SU-DHL-6 (cell line): ENCODE measurements around the gene OR4D11.
A peak's percentile ranks its signal among the peaks of the same experiment; 100 is the strongest.

Experiments
- H2AFZ ChIP-seq: fragments of 200-600 bp; sonication (generic); 2 replicates; pipeline ENCODE4 v1.6.1; 2014; ENCODE audit warnings: low read depth, mild to moderate bottlenecking, moderate library complexity, mixed read lengths, antibody characterized with exemption, low read length; ENCODE audit not compliant: severe bottlenecking
- H3F3A ChIP-seq: fragments of 200-600 bp; shearing (Covaris generic); 2 replicates; pipeline ENCODE4 v1.6.0; 2016; ENCODE audit warnings: antibody characterized with exemption, mild to moderate bottlenecking; ENCODE audit not compliant: insufficient read depth
- H3K27ac ChIP-seq: fragments of 200-600 bp; sonication (generic); 2 replicates; pipeline ENCODE4 v1.5.1; 2016; ENCODE audit warnings: low read depth, mild to moderate bottlenecking, low read length, moderate library complexity, mixed read lengths
- H3K27me3 ChIP-seq: fragments of 200-600 bp; sonication (generic), shearing (Covaris generic); 2 replicates; pipeline ENCODE4 v1.6.0; 2014; ENCODE audit warnings: mild to moderate bottlenecking, low read length
- H3K36me3 ChIP-seq: fragments of 200-600 bp; sonication (generic); 2 replicates; pipeline ENCODE4 v1.6.1; 2014; ENCODE audit warnings: mild to moderate bottlenecking, low read length, mixed read lengths
- H3K4me2 ChIP-seq: fragments of 300-600, 200-600 bp; shearing (Covaris generic), sonication (generic); 2 replicates; pipeline ENCODE4 v1.6.0; 2014; ENCODE audit warnings: low read length, low read depth, mild to moderate bottlenecking; ENCODE audit not compliant: poor library complexity, severe bottlenecking
- H3K4me3 ChIP-seq: fragments of 200-600 bp; sonication (generic); 2 replicates; pipeline ENCODE4 v1.5.1; 2014; ENCODE audit warnings: antibody characterized with exemption, low read length, mild to moderate bottlenecking, mixed read lengths; ENCODE audit not compliant: insufficient read depth, poor library complexity, severe bottlenecking
- H3K79me2 ChIP-seq: fragments of 200-600 bp; sonication (generic); 2 replicates; pipeline ENCODE4 v1.6.1; 2014; ENCODE audit warnings: mild to moderate bottlenecking, low read length, moderate library complexity; ENCODE audit not compliant: insufficient read depth
- H3K9ac ChIP-seq: fragments of 200-600 bp; sonication (generic); 2 replicates; pipeline ENCODE4 v1.7.0; 2014; ENCODE audit warnings: mild to moderate bottlenecking, low read length
- H3K9me2 ChIP-seq: fragments of 200-600 bp; sonication (generic); replicated peaks from 2 replicates; pipeline ENCODE4 v1.6.1; 2014; ENCODE audit warnings: low read length; ENCODE audit not compliant: insufficient read depth
- H3K9me3 ChIP-seq: fragments of 200-600 bp; sonication (generic); 2 replicates; pipeline ENCODE4 v1.6.1; 2014; ENCODE audit warnings: low read length, mixed read lengths; ENCODE audit not compliant: insufficient read depth
- H4K20me1 ChIP-seq: fragments of 200-600 bp; sonication (generic); 2 replicates; pipeline ENCODE4 v1.6.1; 2014; ENCODE audit warnings: low read depth, mild to moderate bottlenecking, antibody characterized with exemption, low read length, moderate library complexity, mixed read lengths
- EZH2phosphoT487 ChIP-seq: fragments of 200-600 bp; sonication (generic), shearing (Covaris generic); conservative IDR thresholded peaks from 2 replicates; pipeline ENCODE4 v1.6.1; 2018; ENCODE audit warnings: mild to moderate bottlenecking, antibody characterized with exemption, low read length, moderate library complexity, mixed read lengths
- TF ChIP-seq, protein P1 (sequence below): fragments of 200-600 bp; sonication (generic); IDR thresholded peaks from one replicate; pipeline ENCODE4 v1.5.1; 2017; ENCODE audit warnings: antibody characterized with exemption, mild to moderate bottlenecking, low read length, moderate library complexity; ENCODE audit not compliant: insufficient read depth, poor library complexity, severe bottlenecking

OR4D11 gene

GRCh38 chr11:59548309-59548656 is 44.9 kb downstream of the OR4D11 start:
- H3K4me2 ChIP-seq: no peak overlapping the region
- H3K27me3 ChIP-seq: no peaks in the 10 kb centered on the region
- H3K4me3 ChIP-seq: no peak overlapping the region
- H4K20me1 ChIP-seq: no peaks in the 10 kb centered on the region
- H3K36me3 ChIP-seq: no peaks in the 10 kb centered on the region
- H3K9me2 ChIP-seq: no peaks in the 10 kb centered on the region
- peaks cover 30% of the 10 kb centered on the region for H3F3A ChIP-seq
- no peak overlapping the region for H3K9ac ChIP-seq
- H3K9me3 ChIP-seq: no peaks in the 10 kb centered on the region
- no peak overlapping the region for H2AFZ ChIP-seq
- TF ChIP-seq EZH2phosphoT487: no peak
- TF ChIP-seq, protein P1, sequence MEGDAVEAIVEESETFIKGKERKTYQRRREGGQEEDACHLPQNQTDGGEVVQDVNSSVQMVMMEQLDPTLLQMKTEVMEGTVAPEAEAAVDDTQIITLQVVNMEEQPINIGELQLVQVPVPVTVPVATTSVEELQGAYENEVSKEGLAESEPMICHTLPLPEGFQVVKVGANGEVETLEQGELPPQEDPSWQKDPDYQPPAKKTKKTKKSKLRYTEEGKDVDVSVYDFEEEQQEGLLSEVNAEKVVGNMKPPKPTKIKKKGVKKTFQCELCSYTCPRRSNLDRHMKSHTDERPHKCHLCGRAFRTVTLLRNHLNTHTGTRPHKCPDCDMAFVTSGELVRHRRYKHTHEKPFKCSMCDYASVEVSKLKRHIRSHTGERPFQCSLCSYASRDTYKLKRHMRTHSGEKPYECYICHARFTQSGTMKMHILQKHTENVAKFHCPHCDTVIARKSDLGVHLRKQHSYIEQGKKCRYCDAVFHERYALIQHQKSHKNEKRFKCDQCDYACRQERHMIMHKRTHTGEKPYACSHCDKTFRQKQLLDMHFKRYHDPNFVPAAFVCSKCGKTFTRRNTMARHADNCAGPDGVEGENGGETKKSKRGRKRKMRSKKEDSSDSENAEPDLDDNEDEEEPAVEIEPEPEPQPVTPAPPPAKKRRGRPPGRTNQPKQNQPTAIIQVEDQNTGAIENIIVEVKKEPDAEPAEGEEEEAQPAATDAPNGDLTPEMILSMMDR: no peak
- H3K79me2 ChIP-seq: no peaks in the 10 kb centered on the region
- H3K27ac ChIP-seq: no peak overlapping the region

DNA sequence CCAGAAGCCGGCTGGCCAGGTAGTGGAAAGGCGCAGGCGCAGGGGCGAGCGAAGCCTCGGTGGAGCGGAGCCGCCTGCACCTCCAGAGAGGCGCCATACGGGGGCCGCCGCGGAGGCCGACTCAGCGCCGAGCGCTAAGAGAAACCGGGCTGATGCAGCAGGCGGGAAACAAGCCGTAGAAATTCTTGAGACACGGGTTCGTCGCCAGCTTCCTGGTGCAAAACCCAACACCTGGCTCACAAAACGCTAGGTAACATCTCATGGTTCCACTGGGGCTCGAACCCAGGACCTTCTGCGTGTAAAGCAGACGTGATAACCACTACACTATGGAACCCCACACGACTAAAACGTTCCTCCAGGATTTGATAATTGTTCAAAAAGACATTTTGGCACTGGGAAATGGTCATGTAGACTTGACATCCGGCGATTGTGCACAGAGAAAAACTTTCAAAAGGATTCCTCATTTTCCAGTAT is 47.0 kb downstream of the OR4D11 start:
- H3K4me3 ChIP-seq: peak overlapping the region; percentile 54
- peak overlapping the region; percentile 73 for H3K4me2 ChIP-seq
- peak overlapping the region; percentile 56 for H3K27ac ChIP-seq
- H4K20me1 ChIP-seq: no peaks in the 10 kb centered on the region
- H3K36me3 ChIP-seq: no peaks in the 10 kb centered on the region
- H3K9me3 ChIP-seq: no peaks in the 10 kb centered on the region
- TF ChIP-seq, protein P1: peak; percentile 10
- no peak for TF ChIP-seq EZH2phosphoT487
- H3K9me2 ChIP-seq: no peaks in the 10 kb centered on the region
- H3K79me2 ChIP-seq: no peaks in the 10 kb centered on the region
- H2AFZ ChIP-seq: peak overlapping the region; percentile 58
- peak overlapping the region; percentile 49 for H3K9ac ChIP-seq
- H3F3A ChIP-seq: peaks cover 30% of the 10 kb centered on the region
- H3K27me3 ChIP-seq: no peaks in the 10 kb centered on the region

GRCh38 chr11:59550842-59551658 is 47.7 kb downstream of the OR4D11 start:
- H3K79me2 ChIP-seq: no peaks in the 10 kb centered on the region
- no peaks in the 10 kb centered on the region for H3K36me3 ChIP-seq
- H3K27me3 ChIP-seq: no peaks in the 10 kb centered on the region
- peak overlapping the region; percentile 49 for H3K9ac ChIP-seq
- peak overlapping the region; percentile 58 for H2AFZ ChIP-seq
- H3K9me2 ChIP-seq: no peaks in the 10 kb centered on the region
- no peaks in the 10 kb centered on the region for H4K20me1 ChIP-seq
- no peaks in the 10 kb centered on the region for H3K9me3 ChIP-seq
- H3F3A ChIP-seq: peaks cover 30% of the 10 kb centered on the region
- H3K4me3 ChIP-seq: peak overlapping the region; percentile 54
- H3K27ac ChIP-seq: peak overlapping the region; percentile 56
- peak overlapping the region; percentile 73 for H3K4me2 ChIP-seq
- TF ChIP-seq EZH2phosphoT487: no peak
- TF ChIP-seq, protein P1: no peak
